C4-2B (cell line): ENCODE data around the gene AFF2.

ENCODE experiments used
- H3K27ac ChIP-seq: fragments of 450-650 bp; 2 replicates; pipeline ENCODE4 v1.5.1; 2017
- ZFX ChIP-seq: fragments of 450-650 bp; IDR thresholded peaks from 2 replicates; pipeline ENCODE4 v1.6.1; 2017
- TF ChIP-seq, protein P1 (sequence below): fragments of 450-650 bp; conservative IDR thresholded peaks from 2 replicates; pipeline ENCODE4 v1.5.1; 2017; ENCODE audit warnings: mild to moderate bottlenecking

Gene AFF2

DNA sequence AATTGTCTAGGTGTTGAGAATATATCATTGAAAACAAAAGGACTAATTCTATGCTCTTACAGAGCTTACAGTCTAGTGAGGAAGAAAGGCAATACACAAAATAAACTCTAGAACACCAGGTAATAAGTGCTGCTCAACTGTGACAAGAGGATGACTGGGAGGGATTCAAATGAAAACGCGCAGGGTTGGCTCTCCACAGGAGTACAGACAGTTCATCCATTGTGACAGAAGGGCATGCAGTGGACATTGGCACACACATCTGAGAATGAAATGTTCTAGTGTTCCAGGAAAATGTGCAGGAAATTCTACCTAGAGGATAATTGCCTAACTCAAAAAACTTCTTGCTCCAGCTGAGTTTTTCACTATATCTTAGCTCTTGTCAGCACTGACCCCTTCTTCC is 512.7 kb downstream of the AFF2 start:
- H3K27ac ChIP-seq = no peak overlapping the region
- TF ChIP-seq, protein P1, sequence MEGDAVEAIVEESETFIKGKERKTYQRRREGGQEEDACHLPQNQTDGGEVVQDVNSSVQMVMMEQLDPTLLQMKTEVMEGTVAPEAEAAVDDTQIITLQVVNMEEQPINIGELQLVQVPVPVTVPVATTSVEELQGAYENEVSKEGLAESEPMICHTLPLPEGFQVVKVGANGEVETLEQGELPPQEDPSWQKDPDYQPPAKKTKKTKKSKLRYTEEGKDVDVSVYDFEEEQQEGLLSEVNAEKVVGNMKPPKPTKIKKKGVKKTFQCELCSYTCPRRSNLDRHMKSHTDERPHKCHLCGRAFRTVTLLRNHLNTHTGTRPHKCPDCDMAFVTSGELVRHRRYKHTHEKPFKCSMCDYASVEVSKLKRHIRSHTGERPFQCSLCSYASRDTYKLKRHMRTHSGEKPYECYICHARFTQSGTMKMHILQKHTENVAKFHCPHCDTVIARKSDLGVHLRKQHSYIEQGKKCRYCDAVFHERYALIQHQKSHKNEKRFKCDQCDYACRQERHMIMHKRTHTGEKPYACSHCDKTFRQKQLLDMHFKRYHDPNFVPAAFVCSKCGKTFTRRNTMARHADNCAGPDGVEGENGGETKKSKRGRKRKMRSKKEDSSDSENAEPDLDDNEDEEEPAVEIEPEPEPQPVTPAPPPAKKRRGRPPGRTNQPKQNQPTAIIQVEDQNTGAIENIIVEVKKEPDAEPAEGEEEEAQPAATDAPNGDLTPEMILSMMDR = no peak
- no peak for TF ChIP-seq ZFX

DNA sequence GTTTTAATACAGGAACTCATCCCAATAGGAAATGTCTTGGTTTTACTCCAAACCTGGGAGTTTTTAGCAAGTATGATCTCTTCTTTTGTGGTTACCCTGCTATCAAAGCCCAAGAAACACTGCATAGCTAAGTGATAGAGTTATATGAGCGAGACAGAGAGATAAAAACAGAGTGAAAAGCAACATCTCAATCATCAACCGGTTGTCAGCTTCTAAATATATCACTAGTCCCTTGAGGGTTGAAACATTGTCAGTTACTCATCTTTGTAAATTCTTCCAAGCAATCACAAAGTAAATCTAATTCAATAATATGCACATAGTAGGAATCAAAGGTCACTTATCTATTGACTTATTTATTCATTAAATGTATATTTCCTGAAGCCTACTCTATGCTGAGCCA is 520.7 kb downstream of the AFF2 start:
- TF ChIP-seq ZFX = no peak
- TF ChIP-seq, protein P1 = no peak

DNA sequence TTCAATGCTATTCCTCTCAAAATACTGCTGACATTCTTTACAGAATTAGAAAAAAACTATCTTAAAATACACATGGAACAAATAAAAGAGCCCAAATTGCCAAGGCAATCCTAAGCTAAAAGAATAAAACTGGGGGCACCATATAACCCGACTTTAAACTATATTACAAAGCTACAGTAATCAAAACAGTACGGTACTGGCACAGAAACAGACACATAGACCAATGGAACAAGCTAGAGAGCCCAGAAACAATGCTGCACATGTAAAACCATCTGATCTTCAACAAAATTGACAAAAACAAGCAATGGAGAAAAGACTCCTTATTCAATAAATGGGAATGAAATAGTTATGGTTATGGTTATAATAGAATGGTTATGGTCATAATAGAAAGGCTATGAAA is 522.1 kb downstream of the AFF2 start:
- H3K27ac ChIP-seq = no peak overlapping the region
- TF ChIP-seq, protein P1 = no peak
- no peak for TF ChIP-seq ZFX

More for the DNA sequence above, 520.7 kb downstream of the AFF2 start:
- no peak overlapping the region for H3K27ac ChIP-seq

DNA sequence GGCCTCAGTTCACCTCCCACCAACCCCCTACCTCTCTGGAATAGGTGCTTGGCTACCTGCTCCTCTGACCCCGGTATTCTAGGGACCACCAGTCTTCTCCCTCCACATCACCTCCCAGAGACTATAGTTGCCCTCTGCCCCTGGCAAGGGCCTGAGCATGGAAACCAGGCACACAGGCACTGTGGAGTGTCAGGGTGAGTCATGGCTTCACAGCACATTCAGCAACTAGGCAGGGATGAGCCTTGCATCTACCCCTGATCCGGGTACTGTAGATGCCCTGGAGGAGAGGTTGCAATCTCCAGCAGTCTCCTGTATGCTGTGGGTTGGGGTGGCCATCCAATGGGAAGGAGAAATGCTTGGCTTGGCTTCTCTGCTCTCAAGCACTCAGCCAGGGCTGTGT is 532.0 kb downstream of the AFF2 start:
- no peak overlapping the region for H3K27ac ChIP-seq
- TF ChIP-seq, protein P1 = no peak
- no peak for TF ChIP-seq ZFX

DNA sequence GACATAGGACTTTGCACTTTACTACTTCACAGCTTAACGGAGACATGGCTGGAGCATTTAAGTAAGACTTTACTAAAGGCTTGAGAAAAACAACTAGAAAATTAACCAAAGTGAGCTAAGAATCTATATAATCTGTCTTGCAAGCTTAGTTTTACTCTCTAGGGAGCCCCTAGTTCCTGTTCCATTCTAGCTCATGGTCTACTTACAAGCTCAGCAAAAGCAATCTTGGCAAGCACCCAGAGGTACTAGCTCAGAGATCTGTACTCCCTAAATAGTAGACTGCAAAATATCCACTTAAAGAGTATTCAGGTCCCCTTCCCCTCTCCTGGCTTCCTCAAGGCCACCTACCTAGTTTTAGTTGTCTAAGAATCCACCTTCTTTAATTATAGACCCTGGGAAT is 535.7 kb downstream of the AFF2 start:
- TF ChIP-seq, protein P1 = no peak
- TF ChIP-seq ZFX = no peak
- H3K27ac ChIP-seq = no peak overlapping the region

DNA sequence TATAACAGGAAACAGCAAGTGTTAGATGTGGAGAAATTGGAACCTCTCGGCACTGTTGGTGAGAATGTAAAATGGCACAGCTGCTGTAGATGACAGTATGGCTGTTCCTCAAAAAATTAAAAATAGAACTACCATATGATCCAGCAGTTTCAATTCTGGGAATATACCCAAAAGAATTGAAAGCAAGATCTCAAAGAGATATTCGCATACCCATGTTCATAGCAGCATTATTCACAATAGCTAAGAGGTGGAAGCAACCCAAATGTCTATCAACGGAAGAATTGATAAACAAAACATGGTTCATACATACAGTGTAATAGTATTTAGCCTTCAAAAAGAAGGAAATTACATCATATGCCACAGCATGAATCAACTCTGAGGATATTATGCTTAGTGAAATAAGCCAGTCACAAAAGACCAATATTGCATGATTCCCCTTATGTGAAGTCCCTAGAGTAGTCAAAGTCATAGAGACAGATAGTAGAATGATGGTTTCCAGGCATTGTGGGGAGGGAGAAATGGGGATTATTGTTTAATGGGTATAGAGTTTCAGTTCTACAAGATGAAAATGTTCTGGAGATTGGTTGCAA is 537.0 kb downstream of the AFF2 start:
- TF ChIP-seq, protein P1 = no peak
- TF ChIP-seq ZFX = no peak
- H3K27ac ChIP-seq = no peak overlapping the region

DNA sequence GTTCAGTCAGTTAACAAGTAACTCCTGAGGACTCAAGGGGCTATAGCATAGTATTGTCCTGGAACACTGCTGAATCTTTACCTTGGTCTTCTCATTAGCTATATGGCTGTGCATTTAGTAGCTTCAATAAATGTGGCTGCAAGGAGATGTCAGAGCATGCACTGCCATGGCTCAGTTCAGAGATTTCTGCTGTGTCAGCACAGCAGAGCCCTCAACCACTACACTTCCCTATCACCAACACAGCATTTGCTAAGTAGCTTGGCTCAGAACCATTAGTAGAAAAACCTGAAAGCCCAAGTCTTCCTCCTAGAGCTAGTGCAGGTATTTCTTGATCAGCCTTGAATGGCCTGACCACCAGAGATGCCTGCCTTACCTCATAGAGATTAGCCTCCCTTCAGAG is 538.6 kb downstream of the AFF2 start:
- no peak overlapping the region for H3K27ac ChIP-seq
- TF ChIP-seq ZFX = no peak
- TF ChIP-seq, protein P1 = no peak
